ENCODE measurements around the gene SLIT3.

DNA sequence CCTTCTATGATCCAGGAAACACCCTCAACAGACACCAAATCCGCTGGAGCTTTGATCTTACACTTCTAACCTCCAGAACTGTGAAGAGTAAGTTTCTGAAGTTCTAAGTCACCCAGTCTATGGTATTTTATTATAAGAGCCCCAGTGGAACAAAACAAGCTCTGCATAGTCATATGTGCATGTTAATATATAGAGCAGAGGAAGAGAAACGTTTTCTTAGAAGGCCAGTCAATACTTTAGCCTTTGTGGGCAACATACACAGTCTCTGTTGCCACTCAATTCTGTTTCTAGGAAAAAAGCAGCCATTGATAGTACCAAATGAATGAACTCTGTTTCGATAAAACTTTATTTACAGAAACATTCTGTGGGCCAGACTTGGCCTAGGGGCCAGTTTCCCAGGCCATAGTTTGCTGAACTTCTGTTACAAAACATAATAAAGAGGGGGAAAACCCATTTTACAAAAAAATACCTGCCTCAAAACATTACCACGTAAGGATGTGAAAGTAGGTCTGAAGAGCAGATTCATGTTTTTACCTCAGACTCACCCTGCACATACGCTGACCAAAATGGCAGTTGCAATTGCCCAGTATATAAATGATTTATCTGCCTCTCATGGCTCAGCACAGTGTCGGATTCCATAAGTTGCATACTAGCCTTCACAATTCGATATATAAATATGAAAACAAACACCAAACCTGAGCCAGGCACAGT, 350.5 kb downstream of the SLIT3 start:
- TF ChIP-seq, protein P1, sequence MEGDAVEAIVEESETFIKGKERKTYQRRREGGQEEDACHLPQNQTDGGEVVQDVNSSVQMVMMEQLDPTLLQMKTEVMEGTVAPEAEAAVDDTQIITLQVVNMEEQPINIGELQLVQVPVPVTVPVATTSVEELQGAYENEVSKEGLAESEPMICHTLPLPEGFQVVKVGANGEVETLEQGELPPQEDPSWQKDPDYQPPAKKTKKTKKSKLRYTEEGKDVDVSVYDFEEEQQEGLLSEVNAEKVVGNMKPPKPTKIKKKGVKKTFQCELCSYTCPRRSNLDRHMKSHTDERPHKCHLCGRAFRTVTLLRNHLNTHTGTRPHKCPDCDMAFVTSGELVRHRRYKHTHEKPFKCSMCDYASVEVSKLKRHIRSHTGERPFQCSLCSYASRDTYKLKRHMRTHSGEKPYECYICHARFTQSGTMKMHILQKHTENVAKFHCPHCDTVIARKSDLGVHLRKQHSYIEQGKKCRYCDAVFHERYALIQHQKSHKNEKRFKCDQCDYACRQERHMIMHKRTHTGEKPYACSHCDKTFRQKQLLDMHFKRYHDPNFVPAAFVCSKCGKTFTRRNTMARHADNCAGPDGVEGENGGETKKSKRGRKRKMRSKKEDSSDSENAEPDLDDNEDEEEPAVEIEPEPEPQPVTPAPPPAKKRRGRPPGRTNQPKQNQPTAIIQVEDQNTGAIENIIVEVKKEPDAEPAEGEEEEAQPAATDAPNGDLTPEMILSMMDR (IDR thresholded peaks at IDR 0.05), result no peak
- no peak for TF ChIP-seq POLR2AphosphoS5 (IDR thresholded peaks at IDR 0.05; ENCODE audit: insufficient read depth in 1 of 2, low read depth in 1 of 2)
- TF ChIP-seq POLR2A (IDR thresholded peaks at IDR 0.05), result no peak
